HCT116 (cell line): Measurements from ENCODE around the gene KIAA0232. TPM values are rescaled to one million over a fixed set of nuclear protein-coding genes. Genes with fewer than 3 reads are reported as not detected.

Experiments
- ATAC-seq: fragments of 200-7000 bp; cut with Tn5 transposase; 2 replicates; pipeline ENCODE4 v1.9.1; 2020; ENCODE audit warnings: mild to moderate bottlenecking, moderate library complexity
- BruUV-seq: library from RNA; stranded (reverse); fragments of 400-500 nt; replicated peaks from 2 replicates; lab custom pipeline; 2021; lab: Mats Ljungman, UMichigan
- CTCF ChIA-PET: fragments of 300-600 bp; sonication (Branson Sonifier 250); formaldehyde crosslinking; loops from one replicate; lab custom pipeline; 2021; ENCODE audit warnings: antibody characterized with exemption; lab: Charles Lee
- POLR2A ChIA-PET: fragments of 300-600, 350-600 bp; sonication (Branson Sonifier 250); formaldehyde crosslinking; loops from one replicate; lab custom pipeline; 2021; ENCODE audit warnings: antibody characterized with exemption; lab: Charles Lee
- RAD21 ChIA-PET, 2 experiments: fragments of 300-600 bp; sonication (Branson Sonifier 250); formaldehyde crosslinking; loops; one replicate each; lab custom pipeline; 2023; ENCODE audit warnings: low total read pairs in 2 of 2; ENCODE audit not compliant: uncharacterized antibody in 2 of 2, unreplicated experiment in 2 of 2, low non-redundant PET in 1 of 2; lab: Charles Lee
- DNase-seq: peaks from one replicate; pipeline ENCODE4 v3.0.0-alpha.2; 2010; ENCODE audit warnings: low read depth, low spot score
- H2AFZ ChIP-seq: fragments of 200-600 bp; shearing (Covaris generic), sonication (generic); 2 replicates; pipeline ENCODE4 v1.6.1; 2017; ENCODE audit warnings: low read depth, mixed run types, mixed read lengths, antibody characterized with exemption, low read length; ENCODE audit not compliant: poor library complexity, severe bottlenecking
- H3K27ac ChIP-seq: 2 replicates; pipeline ENCODE4 v1.5.1; 2012; ENCODE audit warnings: low read depth, low read length
- H3K27me3 ChIP-seq: fragments of 200-600 bp; sonication (generic); 2 replicates; pipeline ENCODE4 v1.6.1; 2016; ENCODE audit warnings: mixed run types, low read length, mixed read lengths; ENCODE audit not compliant: insufficient read depth
- H3K36me3 ChIP-seq, 2 experiments: fragments of 200-500 bp in 1 of 2; fragments of 200-600 bp in 1 of 2; sonication (Bioruptor generic) in 1 of 2; sonication (generic) in 1 of 2; 2 replicates each; pipeline versions ENCODE4 v1.5.1 to v1.6.1; 2014 to 2016; ENCODE audit warnings: low read length in 2 of 2, inconsistent platforms in 1 of 2, mixed read lengths in 1 of 2, mixed run types in 1 of 2; ENCODE audit not compliant: insufficient read depth in 2 of 2, control insufficient read depth in 1 of 2
- H3K4me1 ChIP-seq, 2 experiments: fragments of 200-600 bp in 1 of 2; sonication (generic) in 1 of 2; 2 replicates each; pipeline versions ENCODE4 v1.5.1 to v1.6.1; 2012 to 2017; ENCODE audit warnings: low read length in 2 of 2, inconsistent platforms in 1 of 2, mild to moderate bottlenecking in 1 of 2, mixed read lengths in 1 of 2, mixed run types in 1 of 2, moderate library complexity in 1 of 2; ENCODE audit not compliant: insufficient read depth in 2 of 2, control insufficient read depth in 1 of 2
- H3K4me2 ChIP-seq: fragments of 200-600 bp; sonication (generic); 2 replicates; pipeline ENCODE4 v1.6.1; 2017; ENCODE audit warnings: mixed run types, low read length, mixed read lengths
- H3K4me3 ChIP-seq, 2 experiments: fragments of 200-600 bp in 1 of 2; sonication (generic) in 1 of 2; replicated peaks in 1 of 2; 2 replicates each; pipeline ENCODE4 v1.5.1; 2011 to 2016; ENCODE audit warnings: low read length in 2 of 2, control low read depth in 1 of 2, low read depth in 1 of 2, mild to moderate bottlenecking in 1 of 2, mixed read lengths in 1 of 2, mixed run types in 1 of 2
- H3K79me2 ChIP-seq: fragments of 200-600 bp; sonication (generic); 2 replicates; pipeline ENCODE4 v1.6.1; 2017; ENCODE audit warnings: mild to moderate bottlenecking, mixed run types, low read length, moderate library complexity, mixed read lengths; ENCODE audit not compliant: insufficient read depth
- H3K9ac ChIP-seq: fragments of 200-600 bp; sonication (generic); 2 replicates; pipeline ENCODE4 v1.6.1; 2016; ENCODE audit warnings: low read length, mixed read lengths
- H3K9me2 ChIP-seq: fragments of 200-600 bp; sonication (generic), shearing (Covaris generic); 2 replicates; pipeline ENCODE4 v1.6.1; 2017; ENCODE audit warnings: mixed run types, mild to moderate bottlenecking, moderate library complexity; ENCODE audit not compliant: insufficient read depth
- H3K9me3 ChIP-seq, 2 experiments: fragments of 200-500 bp in 1 of 2; fragments of 200-600 bp in 1 of 2; sonication (Bioruptor generic) in 1 of 2; sonication (generic) in 1 of 2; 2 replicates each; pipeline ENCODE4 v1.6.1; 2014 to 2017; ENCODE audit warnings: low read length in 2 of 2, mixed read lengths in 2 of 2, inconsistent platforms in 1 of 2, low read depth in 1 of 2, mild to moderate bottlenecking in 1 of 2, mixed run types in 1 of 2, moderate library complexity in 1 of 2; ENCODE audit not compliant: control insufficient read depth in 1 of 2, insufficient read depth in 1 of 2
- H4K20me1 ChIP-seq: fragments of 200-600 bp; sonication (generic), shearing (Covaris generic); 2 replicates; pipeline ENCODE4 v1.6.1; 2017; ENCODE audit warnings: mixed run types, mild to moderate bottlenecking, moderate library complexity; ENCODE audit not compliant: insufficient read depth
- CBX3 ChIP-seq: IDR thresholded peaks from 2 replicates; pipeline ENCODE4 v1.6.1; 2012; ENCODE audit warnings: low read depth
- CEBPB ChIP-seq: IDR thresholded peaks from 2 replicates; pipeline ENCODE4 v1.6.1; 2012; ENCODE audit warnings: low read depth
- EGR1 ChIP-seq: IDR thresholded peaks from 2 replicates; pipeline ENCODE4 v1.6.1; 2012; ENCODE audit warnings: low read depth
- EZH2 ChIP-seq: fragments of 200-600 bp; sonication (generic); IDR thresholded peaks from 2 replicates; pipeline ENCODE4 v1.6.1; 2017; ENCODE audit warnings: antibody characterized with exemption, mixed run types
- EZH2phosphoT487 ChIP-seq: fragments of 200-600 bp; IDR thresholded peaks from 2 replicates; pipeline ENCODE4 v1.6.1; 2018; ENCODE audit warnings: antibody characterized with exemption, borderline replicate concordance
- FOSL1 ChIP-seq: IDR thresholded peaks from 2 replicates; pipeline ENCODE4 v1.6.1; 2012; ENCODE audit warnings: low read depth
- POLR2A ChIP-seq: IDR thresholded peaks from 2 replicates; pipeline ENCODE4 v1.7.0; 2011; ENCODE audit warnings: borderline replicate concordance; ENCODE audit not compliant: insufficient read depth, insufficient read length; ENCODE audit errors: extremely low read depth
- SIN3A ChIP-seq: IDR thresholded peaks from 2 replicates; pipeline ENCODE4 v1.6.1; 2012; ENCODE audit warnings: low read depth
- SRF ChIP-seq: IDR thresholded peaks from 2 replicates; pipeline ENCODE4 v1.6.1; 2012; ENCODE audit warnings: low read depth
- ZFX ChIP-seq: fragments of 450-650 bp; IDR thresholded peaks from 2 replicates; pipeline ENCODE4 v1.6.1; 2017
- ZNF274 ChIP-seq: fragments of 200-500 bp; sonication (Bioruptor generic); IDR thresholded peaks from 2 replicates; pipeline ENCODE4 v1.6.1; 2014; ENCODE audit warnings: mild to moderate bottlenecking, low read depth, low read length, inconsistent platforms
- intact Hi-C: fragments of 100-400 bp; cut with micrococcal nuclease; formaldehyde crosslinking; loops from 2 replicates; pipeline ENCODE4 v1.10.0; 2022
- total RNA-seq: library from RNA; stranded (reverse); gene quantifications from one replicate; pipeline ENCODE4 v1.2.1, GENCODE V29; 2021; ENCODE audit not compliant: unreplicated experiment
- TF ChIP-seq, protein P1 (sequence below): IDR thresholded peaks from 2 replicates; pipeline ENCODE4 v1.6.1; 2012; ENCODE audit warnings: low read depth
- TF ChIP-seq, protein P2 (sequence below): IDR thresholded peaks from 2 replicates; pipeline ENCODE4 v1.6.1; 2011; ENCODE audit warnings: mild to moderate bottlenecking, low read length, moderate library complexity; ENCODE audit not compliant: insufficient replicate concordance; ENCODE audit errors: extremely low read depth

KIAA0232 gene
- total RNA-seq, 1 experiment from 2014 or later: 18.1 TPM

DNA sequence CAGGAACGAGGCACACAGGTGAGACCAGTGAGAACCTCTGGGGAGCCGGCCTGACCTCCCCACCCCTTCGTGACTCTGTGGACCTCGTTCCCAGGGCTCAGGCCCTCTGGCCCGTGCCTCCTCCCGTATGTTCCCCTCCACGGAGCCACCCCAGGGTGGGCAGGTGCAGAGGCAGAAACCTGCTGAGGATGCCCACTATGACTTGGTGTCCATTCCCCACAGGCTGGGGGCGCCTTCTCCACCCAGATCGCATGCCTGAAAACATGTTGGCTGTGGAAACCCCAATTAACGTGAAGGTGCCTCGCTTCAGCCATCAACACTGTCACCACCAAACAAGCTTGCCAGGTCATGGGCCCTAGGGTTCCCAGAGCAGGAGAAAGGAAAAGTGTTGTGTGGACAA, 39.5 kb upstream of the KIAA0232 start:
- no peak for ATAC-seq
- H3K4me3 ChIP-seq: no peak overlapping the region
- intact Hi-C loops: no loop called here

More for the DNA sequence above, 39.5 kb upstream of the KIAA0232 start:
- Histone ChIP-seq H3K27me3 (no peaks in the 10 kb centered on the region), H3K9me3 (peaks cover 0 to 3% of the 10 kb centered on the region in 2 experiments; a peak in 1 of 4 replicates), H3K27ac (no peak overlapping the region), H4K20me1 (no peaks in the 10 kb centered on the region), H2AFZ (no peak overlapping the region), H3K9me2 (no peaks in the 10 kb centered on the region), H3K4me2 (no peak overlapping the region), H3K79me2 (no peaks in the 10 kb centered on the region), H3K9ac (no peak overlapping the region), H3K36me3 (no peaks in the 10 kb centered on the region), H3K4me1 (peaks cover 9 to 13% of the 10 kb centered on the region in 2 experiments; a peak in 3 of 4 replicates)
- no TSS peak for BruUV-seq
- ChIA-PET CTCF (no interaction called here), POLR2A (no interaction called here), RAD21 (no interaction called here)
- TF ChIP-seq SIN3A (no peak), EZH2 (no peak), ZNF274 (no peak), EZH2phosphoT487 (no peak), CEBPB (no peak), FOSL1 (no peak), EGR1 (no peak), SRF (no peak), POLR2A (no peak), ZFX (no peak), CBX3 (no peak)
- TF ChIP-seq, protein P1, sequence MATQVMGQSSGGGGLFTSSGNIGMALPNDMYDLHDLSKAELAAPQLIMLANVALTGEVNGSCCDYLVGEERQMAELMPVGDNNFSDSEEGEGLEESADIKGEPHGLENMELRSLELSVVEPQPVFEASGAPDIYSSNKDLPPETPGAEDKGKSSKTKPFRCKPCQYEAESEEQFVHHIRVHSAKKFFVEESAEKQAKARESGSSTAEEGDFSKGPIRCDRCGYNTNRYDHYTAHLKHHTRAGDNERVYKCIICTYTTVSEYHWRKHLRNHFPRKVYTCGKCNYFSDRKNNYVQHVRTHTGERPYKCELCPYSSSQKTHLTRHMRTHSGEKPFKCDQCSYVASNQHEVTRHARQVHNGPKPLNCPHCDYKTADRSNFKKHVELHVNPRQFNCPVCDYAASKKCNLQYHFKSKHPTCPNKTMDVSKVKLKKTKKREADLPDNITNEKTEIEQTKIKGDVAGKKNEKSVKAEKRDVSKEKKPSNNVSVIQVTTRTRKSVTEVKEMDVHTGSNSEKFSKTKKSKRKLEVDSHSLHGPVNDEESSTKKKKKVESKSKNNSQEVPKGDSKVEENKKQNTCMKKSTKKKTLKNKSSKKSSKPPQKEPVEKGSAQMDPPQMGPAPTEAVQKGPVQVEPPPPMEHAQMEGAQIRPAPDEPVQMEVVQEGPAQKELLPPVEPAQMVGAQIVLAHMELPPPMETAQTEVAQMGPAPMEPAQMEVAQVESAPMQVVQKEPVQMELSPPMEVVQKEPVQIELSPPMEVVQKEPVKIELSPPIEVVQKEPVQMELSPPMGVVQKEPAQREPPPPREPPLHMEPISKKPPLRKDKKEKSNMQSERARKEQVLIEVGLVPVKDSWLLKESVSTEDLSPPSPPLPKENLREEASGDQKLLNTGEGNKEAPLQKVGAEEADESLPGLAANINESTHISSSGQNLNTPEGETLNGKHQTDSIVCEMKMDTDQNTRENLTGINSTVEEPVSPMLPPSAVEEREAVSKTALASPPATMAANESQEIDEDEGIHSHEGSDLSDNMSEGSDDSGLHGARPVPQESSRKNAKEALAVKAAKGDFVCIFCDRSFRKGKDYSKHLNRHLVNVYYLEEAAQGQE: no peak
- TF ChIP-seq, protein P2, sequence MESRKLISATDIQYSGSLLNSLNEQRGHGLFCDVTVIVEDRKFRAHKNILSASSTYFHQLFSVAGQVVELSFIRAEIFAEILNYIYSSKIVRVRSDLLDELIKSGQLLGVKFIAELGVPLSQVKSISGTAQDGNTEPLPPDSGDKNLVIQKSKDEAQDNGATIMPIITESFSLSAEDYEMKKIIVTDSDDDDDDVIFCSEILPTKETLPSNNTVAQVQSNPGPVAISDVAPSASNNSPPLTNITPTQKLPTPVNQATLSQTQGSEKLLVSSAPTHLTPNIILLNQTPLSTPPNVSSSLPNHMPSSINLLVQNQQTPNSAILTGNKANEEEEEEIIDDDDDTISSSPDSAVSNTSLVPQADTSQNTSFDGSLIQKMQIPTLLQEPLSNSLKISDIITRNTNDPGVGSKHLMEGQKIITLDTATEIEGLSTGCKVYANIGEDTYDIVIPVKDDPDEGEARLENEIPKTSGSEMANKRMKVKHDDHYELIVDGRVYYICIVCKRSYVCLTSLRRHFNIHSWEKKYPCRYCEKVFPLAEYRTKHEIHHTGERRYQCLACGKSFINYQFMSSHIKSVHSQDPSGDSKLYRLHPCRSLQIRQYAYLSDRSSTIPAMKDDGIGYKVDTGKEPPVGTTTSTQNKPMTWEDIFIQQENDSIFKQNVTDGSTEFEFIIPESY: no peak
- no peak for DNase-seq
